B cell (primary cell): Measurements from ENCODE around the gene LRIT3. TPM values are rescaled to one million over a fixed set of nuclear protein-coding genes. Genes with fewer than 3 reads are reported as not detected.

ENCODE experiments used
- ATAC-seq: fragments of 200-7000 bp; cut with Tn5 transposase; one replicate; pipeline ENCODE4 v1.10.0; 2021; ENCODE audit warnings: low read depth, mild to moderate bottlenecking, moderate number of reproducible peaks, moderate library complexity
- CTCF ChIA-PET: fragments of 350-600 bp; sonication (Branson Sonifier 250); formaldehyde crosslinking; loops from one replicate; lab custom pipeline; 2021; ENCODE audit warnings: antibody characterized with exemption, inconsistent platforms; lab: Charles Lee
- POLR2A ChIA-PET: fragments of 350-600 bp; sonication (Branson Sonifier 250); formaldehyde crosslinking; loops from one replicate; lab custom pipeline; 2021; ENCODE audit warnings: antibody characterized with exemption; lab: Charles Lee
- DNase-seq: peaks from one replicate; pipeline ENCODE4 v3.0.0; 2013
- H2AFZ ChIP-seq: 2 replicates; pipeline ENCODE4 v1.6.1; 2012; ENCODE audit warnings: mild to moderate bottlenecking, low read depth, low read length; ENCODE audit not compliant: insufficient read depth, poor library complexity, severe bottlenecking
- H3K27ac ChIP-seq, 2 donors: 1 replicate in 1 of 2; 2 replicates in 1 of 2; pipeline ENCODE4 v1.5.1; 2012 to 2013; ENCODE audit warnings: low read length in 2 of 2, mild to moderate bottlenecking in 2 of 2, moderate library complexity in 1 of 2
- H3K27me3 ChIP-seq, 4 experiments: fragments of 200-600 bp in 1 of 4; sonication (generic) in 1 of 4; replicated peaks in 1 of 4; 1 replicate in 2 of 4; 2 replicates in 2 of 4; pipeline versions ENCODE4 v1.6.1 to v1.7.0; 2013 to 2016; ENCODE audit warnings: low read length in 3 of 4, mild to moderate bottlenecking in 2 of 4, mixed read lengths in 1 of 4, moderate library complexity in 1 of 4; ENCODE audit not compliant: insufficient read depth in 4 of 4, control insufficient read depth in 3 of 4; ENCODE audit errors: control extremely low read depth in 1 of 4
- H3K36me3 ChIP-seq, 2 experiments: replicated peaks in 1 of 2; 1 replicate in 1 of 2; 2 replicates in 1 of 2; pipeline versions ENCODE4 v1.6.1 to v1.7.1; 2013; ENCODE audit warnings: low read length in 1 of 2; ENCODE audit not compliant: insufficient read depth in 2 of 2, control insufficient read depth in 1 of 2; ENCODE audit errors: control extremely low read depth in 1 of 2, extremely low read depth in 1 of 2
- H3K4me1 ChIP-seq, 2 donors: fragments of 200-600 bp in 1 of 2; sonication (generic) in 1 of 2; 1 replicate in 1 of 2; 2 replicates in 1 of 2; pipeline versions ENCODE4 v1.5.1 to v1.6.1; 2013 to 2017; ENCODE audit warnings: low read length in 2 of 2; ENCODE audit not compliant: control insufficient read depth in 2 of 2, insufficient read depth in 2 of 2
- H3K4me2 ChIP-seq: replicated peaks from 2 replicates; pipeline ENCODE3; 2012; ENCODE audit warnings: mild to moderate bottlenecking, low read depth, low read length; ENCODE audit not compliant: poor library complexity, severe bottlenecking
- H3K4me3 ChIP-seq, 5 experiments: fragments of 200-600 bp in 1 of 5; sonication (generic) in 1 of 5; 1 replicate in 3 of 5; 2 replicates in 2 of 5; pipeline versions ENCODE4 v1.5.1 to v1.7.0; 2011 to 2016; ENCODE audit warnings: low read length in 4 of 5, mild to moderate bottlenecking in 4 of 5, low read depth in 2 of 5, control low read depth in 1 of 5, moderate library complexity in 1 of 5; ENCODE audit not compliant: insufficient read depth in 1 of 5; ENCODE audit errors: control extremely low read depth in 1 of 5, extremely low read depth in 1 of 5
- H3K79me2 ChIP-seq: fragments of 200-600 bp; sonication (generic); one replicate; pipeline ENCODE4 v1.6.0; 2016; ENCODE audit warnings: low read length; ENCODE audit not compliant: control insufficient read depth, insufficient read depth
- H3K9ac ChIP-seq: fragments of 200-600 bp; sonication (generic); 2 replicates; pipeline ENCODE4 v1.6.1; 2017; ENCODE audit warnings: mild to moderate bottlenecking, low read length, moderate library complexity
- H3K9me3 ChIP-seq, 3 donors: one replicate each; pipeline versions ENCODE4 v1.6.1 to v1.7.1; 2013; ENCODE audit warnings: low read length in 2 of 3; ENCODE audit not compliant: control insufficient read depth in 2 of 3, insufficient read depth in 1 of 3; ENCODE audit errors: control extremely low read depth in 1 of 3
- H4K20me1 ChIP-seq: 2 replicates; pipeline ENCODE4 v1.6.0; 2012; ENCODE audit warnings: mild to moderate bottlenecking, low read length; ENCODE audit not compliant: insufficient read depth, control insufficient read depth, poor library complexity, severe bottlenecking
- H3K27ac Mint-ChIP-seq: one replicate; pipeline ENCODE4 v1.8.0; 2021; ENCODE audit warnings: mixed read lengths
- H3K27me3 Mint-ChIP-seq: one replicate; pipeline ENCODE4 v1.8.0; 2021; ENCODE audit warnings: mixed read lengths
- H3K4me1 Mint-ChIP-seq: one replicate; pipeline ENCODE4 v1.8.0; 2021; ENCODE audit warnings: mixed read lengths
- H3K4me3 Mint-ChIP-seq: one replicate; pipeline ENCODE4 v1.8.0; 2021; ENCODE audit warnings: mixed read lengths
- H3K9me3 Mint-ChIP-seq: one replicate; pipeline ENCODE4 v1.8.0; 2022; ENCODE audit warnings: mixed read lengths; ENCODE audit not compliant: insufficient read depth
- EZH2 ChIP-seq: IDR thresholded peaks from 2 replicates; pipeline ENCODE4 v1.6.1; 2012; ENCODE audit warnings: borderline replicate concordance, low read depth, mild to moderate bottlenecking, moderate library complexity, low read length; ENCODE audit not compliant: insufficient read depth, poor library complexity, severe bottlenecking
- WGBS: methylation state at CpG from one replicate; pipeline ENCODE4 v1.1.5; 2013; ENCODE audit warnings: missing lambda C conversion rate; ENCODE audit not compliant: insufficient coverage; 5-methylcytosine and 5-hydroxymethylcytosine counted together
- intact Hi-C: fragments of 100-400 bp; cut with micrococcal nuclease; formaldehyde crosslinking; loops from one replicate; pipeline ENCODE4 v1.10.0; 2022
- polyA plus RNA-seq: library from polyadenylated mRNA; depleted of rRNA; stranded (reverse); fragments of >200 nt; gene quantifications from 2 replicates; pipeline ENCODE4 v1.2.3, GENCODE V29; 2012
- total RNA-seq, 2 donors: library from RNA; stranded (reverse); fragments of 120-200 nt in 1 of 2; gene quantifications; 1 replicate in 1 of 2; 2 replicates in 1 of 2; pipeline versions ENCODE4 v1.2.3 to v1.2.4, GENCODE V29; 2013 to 2022
- TF ChIP-seq, protein P1 (sequence below): fragments of 200-600 bp; IDR thresholded peaks from one replicate; pipeline ENCODE4 v1.8.0; 2022; ENCODE audit warnings: antibody characterized with exemption, mild to moderate bottlenecking

Gene LRIT3
- total and polyA plus RNA-seq, 2 donors (not counting 1 experiment from before 2014, with no cell fraction given) = 0.21 to 0.32 TPM

DNA sequence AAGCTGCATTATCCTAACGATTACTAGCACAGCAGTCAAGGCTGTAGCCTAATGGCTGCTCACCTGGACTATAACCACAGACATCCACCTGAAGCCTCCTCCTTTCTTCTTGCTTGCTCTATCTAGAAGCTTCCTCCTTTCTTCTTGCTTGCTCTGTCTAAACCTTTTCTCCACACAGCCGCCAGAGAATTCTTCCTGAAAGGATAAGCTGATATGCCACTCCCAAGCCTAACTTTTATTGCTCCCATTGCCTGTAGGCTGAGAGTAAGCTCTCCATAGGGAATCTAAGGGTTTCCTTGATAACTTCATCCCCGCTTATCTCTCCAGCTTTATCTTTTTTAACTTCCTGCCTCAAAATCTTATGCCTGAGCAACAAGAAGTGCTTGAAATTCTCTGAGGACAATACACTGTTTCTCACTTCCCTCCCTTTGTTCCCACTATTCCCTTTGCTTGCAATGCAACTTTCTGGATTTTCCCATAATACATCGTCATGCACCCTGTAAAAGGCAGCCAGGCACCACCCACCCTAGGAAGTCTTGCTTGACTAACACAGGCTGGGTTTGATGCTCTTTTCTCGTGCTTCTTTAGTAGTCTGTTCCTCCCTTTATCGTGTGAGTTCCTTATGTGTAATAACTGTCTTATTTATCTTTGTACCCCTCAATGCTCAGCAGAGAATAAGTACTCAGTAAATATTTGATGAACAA is 1.4 kb upstream of the LRIT3 start:
- TF ChIP-seq, protein P1, sequence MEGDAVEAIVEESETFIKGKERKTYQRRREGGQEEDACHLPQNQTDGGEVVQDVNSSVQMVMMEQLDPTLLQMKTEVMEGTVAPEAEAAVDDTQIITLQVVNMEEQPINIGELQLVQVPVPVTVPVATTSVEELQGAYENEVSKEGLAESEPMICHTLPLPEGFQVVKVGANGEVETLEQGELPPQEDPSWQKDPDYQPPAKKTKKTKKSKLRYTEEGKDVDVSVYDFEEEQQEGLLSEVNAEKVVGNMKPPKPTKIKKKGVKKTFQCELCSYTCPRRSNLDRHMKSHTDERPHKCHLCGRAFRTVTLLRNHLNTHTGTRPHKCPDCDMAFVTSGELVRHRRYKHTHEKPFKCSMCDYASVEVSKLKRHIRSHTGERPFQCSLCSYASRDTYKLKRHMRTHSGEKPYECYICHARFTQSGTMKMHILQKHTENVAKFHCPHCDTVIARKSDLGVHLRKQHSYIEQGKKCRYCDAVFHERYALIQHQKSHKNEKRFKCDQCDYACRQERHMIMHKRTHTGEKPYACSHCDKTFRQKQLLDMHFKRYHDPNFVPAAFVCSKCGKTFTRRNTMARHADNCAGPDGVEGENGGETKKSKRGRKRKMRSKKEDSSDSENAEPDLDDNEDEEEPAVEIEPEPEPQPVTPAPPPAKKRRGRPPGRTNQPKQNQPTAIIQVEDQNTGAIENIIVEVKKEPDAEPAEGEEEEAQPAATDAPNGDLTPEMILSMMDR = no peak
- no peak for TF ChIP-seq EZH2
- intact Hi-C loops = no loop called here
- Mint-ChIP-seq H3K27ac (no peak overlapping the region), H3K27me3 (no peaks in the 10 kb centered on the region), H3K4me3 (no peak overlapping the region), H3K9me3 (no peaks in the 10 kb centered on the region), H3K4me1 (no peaks in the 10 kb centered on the region)
- Histone ChIP-seq H3K4me2 (no peak overlapping the region), H3K9me3 (no peaks in the 10 kb centered on the region), H3K9ac (no peak overlapping the region), H3K27me3 (no peaks in the 10 kb centered on the region), H3K4me3 (no peak overlapping the region), H3K79me2 (no peaks in the 10 kb centered on the region), H3K4me1 (no peaks in the 10 kb centered on the region), H3K36me3 (no peaks in the 10 kb centered on the region), H4K20me1 (no peaks in the 10 kb centered on the region), H2AFZ (no peak overlapping the region), H3K27ac (no peak overlapping the region)
- ATAC-seq = no peak
- 82% methylated on average over 3 of the region's 6 CpGs for WGBS
- no peak for DNase-seq
- POLR2A ChIA-PET = no interaction called here
- CTCF ChIA-PET = interaction anchor here (0.6 kb wide), 1 partner anchor 103 kb away, joined by 4 read pairs; no protein-coding TSS in a partner anchor

DNA sequence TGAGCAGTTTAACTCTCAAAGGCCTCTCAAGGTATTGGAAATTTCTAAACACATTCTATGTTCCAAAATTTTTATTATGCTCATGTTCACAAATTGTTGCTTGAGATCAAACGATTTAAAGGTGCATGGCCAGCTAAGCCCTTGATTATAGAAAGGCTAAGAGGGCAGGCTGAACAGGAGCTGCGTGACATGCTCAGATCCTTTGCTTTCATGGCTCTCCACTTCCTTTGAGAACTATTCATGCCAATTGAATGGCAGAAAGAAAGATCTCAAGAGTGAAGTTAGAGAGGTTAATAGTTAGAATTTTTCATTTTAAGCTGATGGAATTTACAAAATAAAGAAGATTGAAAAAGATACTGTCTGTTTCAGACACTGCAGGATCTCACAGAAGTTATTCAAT is 594 bp downstream of the LRIT3 start:
- Histone ChIP-seq H3K27ac (no peak overlapping the region), H3K36me3 (no peaks in the 10 kb centered on the region), H3K79me2 (no peaks in the 10 kb centered on the region), H3K4me3 (no peak overlapping the region), H3K9ac (no peak overlapping the region), H3K27me3 (no peaks in the 10 kb centered on the region), H3K4me1 (no peaks in the 10 kb centered on the region), H3K9me3 (no peaks in the 10 kb centered on the region), H3K4me2 (no peak overlapping the region), H2AFZ (no peak overlapping the region), H4K20me1 (no peaks in the 10 kb centered on the region)
- CTCF ChIA-PET = no interaction called here
- no peaks in the 10 kb centered on the region for H3K4me1 Mint-ChIP-seq
- no peaks in the 10 kb centered on the region for H3K27me3 Mint-ChIP-seq
- POLR2A ChIA-PET = no interaction called here
- TF ChIP-seq, protein P1 = no peak
- TF ChIP-seq EZH2 = no peak
- no peak for DNase-seq
- no peak overlapping the region for H3K4me3 Mint-ChIP-seq
- no peak overlapping the region for H3K27ac Mint-ChIP-seq
- no peaks in the 10 kb centered on the region for H3K9me3 Mint-ChIP-seq
- no CpG with 5 or more reads among the region's 2 CpGs for WGBS
- ATAC-seq = no peak
- intact Hi-C loops = no loop called here
